Inflammatory macrophage treated with lipopolysaccharide for 4 hours (primary cell): ENCODE data around the gene MCC.

ENCODE experiments used
- DNase-seq: peaks from one replicate; pipeline ENCODE4 v3.0.0-alpha.2; 2020

MCC gene

GRCh38 chr5:113164021-113164420 is 324.2 kb downstream of the MCC start:
- DNase-seq: no peak

GRCh38 chr5:113163328-113163727 is 324.9 kb downstream of the MCC start:
- DNase-seq: no peak

- DNase-seq: no peak
Observed at GRCh38 chr5:113162770-113163169, 325.5 kb downstream of the MCC start.

GRCh38 chr5:113162208-113162607 is 326.0 kb downstream of the MCC start:
- no peak for DNase-seq

GRCh38 chr5:113161806-113162205 is 326.4 kb downstream of the MCC start:
- DNase-seq: no peak

- no peak for DNase-seq
Observed at GRCh38 chr5:113157886-113158285, 330.4 kb downstream of the MCC start.

- DNase-seq: no peak
Observed at GRCh38 chr5:113156271-113156877, 331.9 kb downstream of the MCC start.

GRCh38 chr5:113153512-113154097 is 334.6 kb downstream of the MCC start:
- no peak for DNase-seq

GRCh38 chr5:113152380-113152740 is 335.9 kb downstream of the MCC start:
- DNase-seq: no peak

GRCh38 chr5:113151641-113152379 is 336.4 kb downstream of the MCC start:
- DNase-seq: no peak

GRCh38 chr5:113150821-113151220 is 337.4 kb downstream of the MCC start:
- DNase-seq: no peak

- no peak for DNase-seq
Observed at GRCh38 chr5:113150221-113150620, 338.0 kb downstream of the MCC start.

- DNase-seq: no peak
Observed at GRCh38 chr5:113147537-113147936, 340.7 kb downstream of the MCC start.

GRCh38 chr5:113147101-113147508 is 341.1 kb downstream of the MCC start:
- no peak for DNase-seq

- no peak for DNase-seq
Observed at GRCh38 chr5:113145757-113146387, 342.4 kb downstream of the MCC start.

- DNase-seq: no peak
Observed at GRCh38 chr5:113142186-113142585, 346.1 kb downstream of the MCC start.

- DNase-seq: no peak
Observed at GRCh38 chr5:113140837-113141671, 347.2 kb downstream of the MCC start.

- no peak for DNase-seq
Observed at GRCh38 chr5:113133211-113133975, 354.9 kb downstream of the MCC start.

GRCh38 chr5:113132564-113132963 is 355.7 kb downstream of the MCC start:
- DNase-seq: no peak

GRCh38 chr5:113128641-113129330 is 359.5 kb downstream of the MCC start:
- no peak for DNase-seq

- DNase-seq: no peak
Observed at GRCh38 chr5:113128082-113128481, 360.2 kb downstream of the MCC start.

- DNase-seq: no peak
Observed at GRCh38 chr5:113127021-113127420, 361.2 kb downstream of the MCC start.
